Ectodermal cell (in vitro differentiated cells): ENCODE measurements around the gene PPL.

Experiments
- H3K27ac ChIP-seq: 2 replicates; pipeline ENCODE4 v1.7.0; 2013; ENCODE audit warnings: mild to moderate bottlenecking, low read depth, low read length; ENCODE audit not compliant: insufficient read depth, poor library complexity, severe bottlenecking
- H3K27me3 ChIP-seq: 2 replicates; pipeline ENCODE4 v1.7.0; 2013; ENCODE audit warnings: mild to moderate bottlenecking, low read length; ENCODE audit not compliant: insufficient read depth, control insufficient read depth, poor library complexity, severe bottlenecking
- H3K36me3 ChIP-seq: one replicate; pipeline ENCODE4 v1.7.0; 2013; ENCODE audit warnings: low read length; ENCODE audit not compliant: control insufficient read depth, insufficient read depth
- H3K4me1 ChIP-seq: one replicate; pipeline ENCODE4 v1.7.0; 2013; ENCODE audit warnings: low read length; ENCODE audit not compliant: control insufficient read depth, insufficient read depth
- H3K4me3 ChIP-seq: 2 replicates; pipeline ENCODE4 v1.7.0; 2013; ENCODE audit warnings: low read depth, low read length, control low read depth; ENCODE audit not compliant: insufficient read depth
- H3K9me3 ChIP-seq: 2 replicates; pipeline ENCODE4 v1.7.0; 2013; ENCODE audit warnings: mild to moderate bottlenecking, low read length, moderate library complexity; ENCODE audit not compliant: control insufficient read depth
- WGBS, 2 experiments: methylation state at CpG; one replicate each; pipeline ENCODE4 v1.1.7; 2013; ENCODE audit warnings: missing lambda C conversion rate in 2 of 2; 5-methylcytosine and 5-hydroxymethylcytosine counted together

Gene PPL

GRCh38 chr16:4944333-4945281, 7.7 kb upstream of the PPL start:
- Histone ChIP-seq H3K4me1 (peaks cover 40% of the 10 kb centered on the region), H3K4me3 (no peak overlapping the region), H3K27me3 (no peaks in the 10 kb centered on the region), H3K36me3 (no peaks in the 10 kb centered on the region), H3K9me3 (no peaks in the 10 kb centered on the region), H3K27ac (peak overlapping the region; percentile 16)
- WGBS, 2 experiments, result 64 to 71% methylated on average over 20 of the region's 20 CpGs

- no peak overlapping the region for H3K27ac ChIP-seq
- H3K4me3 ChIP-seq, result no peak overlapping the region
- 88 to 93% methylated on average over 9 of the region's 9 CpGs for WGBS, 2 experiments
- peaks cover 29% of the 10 kb centered on the region for H3K4me1 ChIP-seq
- no peaks in the 10 kb centered on the region for H3K9me3 ChIP-seq
- no peaks in the 10 kb centered on the region for H3K36me3 ChIP-seq
- peaks cover 10% of the 10 kb centered on the region for H3K27me3 ChIP-seq
Measured at GRCh38 chr16:4942481-4942880, 5.5 kb upstream of the PPL start.

GRCh38 chr16:4940719-4941118, 3.8 kb upstream of the PPL start:
- Histone ChIP-seq H3K27me3 (peaks cover 27% of the 10 kb centered on the region), H3K4me1 (peaks cover 32% of the 10 kb centered on the region), H3K27ac (no peak overlapping the region), H3K4me3 (no peak overlapping the region), H3K9me3 (no peaks in the 10 kb centered on the region), H3K36me3 (no peaks in the 10 kb centered on the region)
- 65 to 71% methylated on average over 7 of the region's 7 CpGs for WGBS, 2 experiments

DNA sequence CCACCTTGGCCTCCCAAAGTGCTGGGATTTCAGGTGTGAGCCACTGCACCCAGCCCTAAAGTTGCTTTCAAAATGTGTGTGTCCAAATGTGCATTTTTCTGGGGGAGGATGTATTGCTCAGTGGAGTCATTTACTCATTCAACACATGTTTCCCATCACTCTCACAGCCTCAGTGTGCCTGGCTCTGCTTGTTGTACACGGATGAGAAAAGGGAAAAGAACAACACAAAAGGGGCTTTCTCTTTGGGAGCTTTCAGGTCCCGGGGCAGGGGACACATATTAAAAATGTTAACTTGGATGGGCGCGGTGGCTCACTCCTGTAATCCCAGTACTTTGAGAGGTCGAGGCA, 1.7 kb upstream of the PPL start:
- WGBS, 2 experiments, result 93 to 95% methylated on average over 5 of the region's 5 CpGs
- H3K9me3 ChIP-seq, result no peaks in the 10 kb centered on the region
- H3K27me3 ChIP-seq, result peaks cover 37% of the 10 kb centered on the region
- H3K36me3 ChIP-seq, result no peaks in the 10 kb centered on the region
- H3K4me3 ChIP-seq, result no peak overlapping the region
- H3K27ac ChIP-seq, result no peak overlapping the region
- H3K4me1 ChIP-seq, result peaks cover 19% of the 10 kb centered on the region

- Histone ChIP-seq H3K36me3 (no peaks in the 10 kb centered on the region), H3K27ac (no peak overlapping the region), H3K4me1 (peaks cover 13% of the 10 kb centered on the region), H3K4me3 (peak overlapping the region; percentile 49), H3K27me3 (peaks cover 37% of the 10 kb centered on the region), H3K9me3 (no peaks in the 10 kb centered on the region)
- WGBS, 2 experiments, result 92 to 94% methylated on average over 15 of the region's 16 CpGs
Measured at GRCh38 chr16:4937782-4938682, 1.1 kb upstream of the PPL start.

- peaks cover 6% of the 10 kb centered on the region for H3K4me1 ChIP-seq
- H3K27me3 ChIP-seq, result peaks cover 37% of the 10 kb centered on the region
- no peaks in the 10 kb centered on the region for H3K36me3 ChIP-seq
- H3K9me3 ChIP-seq, result no peaks in the 10 kb centered on the region
- peak overlapping the region; percentile 49 for H3K4me3 ChIP-seq
- H3K27ac ChIP-seq, result no peak overlapping the region
- WGBS, 2 experiments, result 1 to 3% methylated on average over 64 of the region's 64 CpGs
Measured at GRCh38 chr16:4936181-4936990, 562 bp downstream of the PPL start.

GRCh38 chr16:4935241-4935855, 1.6 kb downstream of the PPL start:
- Histone ChIP-seq H3K27me3 (peaks cover 37% of the 10 kb centered on the region), H3K4me3 (no peak overlapping the region), H3K4me1 (peaks cover 6% of the 10 kb centered on the region), H3K27ac (no peak overlapping the region), H3K9me3 (no peaks in the 10 kb centered on the region), H3K36me3 (no peaks in the 10 kb centered on the region)
- 91 to 92% methylated on average over 18 of the region's 19 CpGs for WGBS, 2 experiments

GRCh38 chr16:4934591-4934990, 2.4 kb downstream of the PPL start:
- peaks cover 6% of the 10 kb centered on the region for H3K4me1 ChIP-seq
- H3K9me3 ChIP-seq, result no peaks in the 10 kb centered on the region
- H3K27ac ChIP-seq, result no peak overlapping the region
- H3K4me3 ChIP-seq, result no peak overlapping the region
- H3K27me3 ChIP-seq, result peaks cover 37% of the 10 kb centered on the region
- 90 to 93% methylated on average over 6 of the region's 6 CpGs for WGBS, 2 experiments
- no peaks in the 10 kb centered on the region for H3K36me3 ChIP-seq

- Histone ChIP-seq H3K27ac (no peak overlapping the region), H3K4me1 (peaks cover 6% of the 10 kb centered on the region), H3K36me3 (no peaks in the 10 kb centered on the region), H3K9me3 (no peaks in the 10 kb centered on the region), H3K27me3 (peaks cover 37% of the 10 kb centered on the region), H3K4me3 (no peak overlapping the region)
- 93 to 94% methylated on average over 15 of the region's 15 CpGs for WGBS, 2 experiments
Measured at GRCh38 chr16:4933871-4934395, 3.0 kb downstream of the PPL start.
